GM21367 (cell line): ENCODE results near the gene ST8SIA4.
A peak's percentile ranks its signal among the peaks of the same experiment; 100 is the strongest.
"Not testable (repeated sequence)": the region's sequence is repeated elsewhere in the genome, so short reads cannot be mapped to it uniquely, and the experiment has no call there.

ENCODE experiments used
- ATAC-seq: cut with Tn5 transposase; IDR thresholded peaks from one replicate; pipeline ENCODE4 v1.9.1; 2021; ENCODE audit not compliant: unreplicated experiment

Gene ST8SIA4

GRCh38 chr5:100788417-100788816 lies 114.7 kb downstream of the ST8SIA4 start:
- ATAC-seq, result no peak

- peak; percentile 88 for ATAC-seq
These were observed 115.4 kb downstream of the ST8SIA4 start for GRCh38 chr5:100787648-100788047.

- not testable (repeated sequence) for ATAC-seq
These were observed 117.5 kb downstream of the ST8SIA4 start for GRCh38 chr5:100785536-100785935.

GRCh38 chr5:100780376-100780870 lies 122.7 kb downstream of the ST8SIA4 start:
- peak; percentile 66 for ATAC-seq

- ATAC-seq, result peak; percentile 42
These were observed 123.3 kb downstream of the ST8SIA4 start for GRCh38 chr5:100779669-100780375.

GRCh38 chr5:100777680-100778300 lies 125.3 kb downstream of the ST8SIA4 start:
- ATAC-seq, result peak; percentile 84

GRCh38 chr5:100775533-100775855 lies 127.6 kb downstream of the ST8SIA4 start:
- no peak for ATAC-seq

GRCh38 chr5:100772548-100772947 lies 130.5 kb downstream of the ST8SIA4 start:
- no peak for ATAC-seq

- no peak for ATAC-seq
These were observed 131.1 kb downstream of the ST8SIA4 start for GRCh38 chr5:100772006-100772405.

GRCh38 chr5:100771181-100771580 lies 131.9 kb downstream of the ST8SIA4 start:
- no peak for ATAC-seq

GRCh38 chr5:100768221-100768620 lies 134.9 kb downstream of the ST8SIA4 start:
- ATAC-seq, result no peak

- no peak for ATAC-seq
These were observed 140.1 kb downstream of the ST8SIA4 start for GRCh38 chr5:100762995-100763394.

- ATAC-seq, result no peak
These were observed 141.0 kb downstream of the ST8SIA4 start for GRCh38 chr5:100762108-100762507.

GRCh38 chr5:100761192-100761591 lies 141.9 kb downstream of the ST8SIA4 start:
- no peak for ATAC-seq

GRCh38 chr5:100760688-100761087 lies 142.4 kb downstream of the ST8SIA4 start:
- ATAC-seq, result no peak

GRCh38 chr5:100758780-100759179 lies 144.3 kb downstream of the ST8SIA4 start:
- ATAC-seq, result no peak

- ATAC-seq, result no peak
These were observed 144.8 kb downstream of the ST8SIA4 start for GRCh38 chr5:100758306-100758705.

- no peak for ATAC-seq
These were observed 145.5 kb downstream of the ST8SIA4 start for GRCh38 chr5:100757618-100758017.
